Prostate gland (tissue), 2 donors: ENCODE results near the gene COX6B1. TPM values are rescaled to one million over a fixed set of nuclear protein-coding genes. Genes with fewer than 3 reads are reported as not detected.

ENCODE experiments used
- DNase-seq: peaks from one replicate; pipeline ENCODE4 v3.0.0-alpha.2; 2019; ENCODE audit warnings: low spot score
- H3K27ac ChIP-seq, 2 donors: fragments of 200-600 bp; sonication (generic); 2 replicates each; pipeline ENCODE4 v1.5.1; 2017 to 2019
- H3K27me3 ChIP-seq: fragments of 200-600 bp; sonication (generic); replicated peaks from 2 replicates; pipeline ENCODE4 v1.5.1; 2019; ENCODE audit not compliant: insufficient read depth
- H3K36me3 ChIP-seq, 2 donors: fragments of 200-600 bp; sonication (generic); 1 replicate in 1 of 2; 2 replicates in 1 of 2; pipeline versions ENCODE4 v1.5.1 to v1.8.1; 2017 to 2019
- H3K4me1 ChIP-seq: fragments of 200-600 bp; sonication (generic); replicated peaks from 2 replicates; pipeline ENCODE4 v1.5.1; 2019
- H3K4me3 ChIP-seq, 2 donors: fragments of 200-600 bp; sonication (generic); 2 replicates each; pipeline ENCODE4 v1.5.1; 2017 to 2019
- H3K9me3 ChIP-seq: fragments of 200-600 bp; sonication (generic); 2 replicates; pipeline ENCODE4 v1.5.1; 2017
- CTCF ChIP-seq, 4 experiments: fragments of 200-600 bp in 2 of 4; fragments of 450-650 bp in 2 of 4; sonication (generic) in 2 of 4; IDR thresholded peaks; 1 replicate in 3 of 4; 2 replicates in 1 of 4; pipeline ENCODE4 v1.5.1; 2016 to 2019; ENCODE audit warnings: antibody characterized with exemption in 4 of 4, mild to moderate bottlenecking in 2 of 4, moderate library complexity in 2 of 4
- POLR2A ChIP-seq: fragments of 450-650 bp; IDR thresholded peaks from one replicate; pipeline ENCODE4 v1.6.1; 2016; ENCODE audit warnings: antibody characterized with exemption, mild to moderate bottlenecking
- POLR2AphosphoS5 ChIP-seq: sonication (generic); formaldehyde crosslinking; IDR thresholded peaks from one replicate; pipeline ENCODE4 v1.6.1; 2017; ENCODE audit warnings: antibody characterized with exemption
- WGBS: methylation state at CpG from one replicate; pipeline ENCODE4 v1.1.5; 2018; 5-methylcytosine and 5-hydroxymethylcytosine counted together
- intact Hi-C: fragments of 100-400 bp; cut with DNase I; formaldehyde crosslinking; loops from one replicate; pipeline ENCODE4 v1.14.2; 2022
- total RNA-seq, 2 donors: library from RNA; depleted of rRNA; stranded (reverse); fragments of >200 nt; gene quantifications; one replicate each; pipeline ENCODE4 v1.1.0, GENCODE V29; 2016

Gene COX6B1
- total RNA-seq, 2 donors from 2014 or later: 334 to 665 TPM

GRCh38 chr19:35633727-35634440 lies 14.2 kb upstream of the COX6B1 start:
- intact Hi-C loops: no loop called here

GRCh38 chr19:35636651-35637050 lies 11.5 kb upstream of the COX6B1 start:
- no peaks in the 10 kb centered on the region for H3K27me3 ChIP-seq
- 93% methylated on average over 3 of the region's 3 CpGs for WGBS
- no peak overlapping the region for H3K4me3 ChIP-seq
- DNase-seq: no peak
- H3K27ac ChIP-seq: no peak overlapping the region
- H3K9me3 ChIP-seq: no peaks in the 10 kb centered on the region
- peaks cover 11 to 26% of the 10 kb centered on the region in 2 donors for H3K36me3 ChIP-seq
- TF ChIP-seq POLR2A (no peak), POLR2AphosphoS5 (no peak), CTCF (IDR thresholded peaks at IDR 0.05) (no peak)
- H3K4me1 ChIP-seq: no peaks in the 10 kb centered on the region
- intact Hi-C loops: no loop called here

More at GRCh38 chr19:35633727-35634440, 14.2 kb upstream of the COX6B1 start:
- H3K4me3 ChIP-seq: no peak overlapping the region
- no peaks in the 10 kb centered on the region for H3K27me3 ChIP-seq
- 89% methylated on average over 29 of the region's 29 CpGs for WGBS
- no peak overlapping the region for H3K27ac ChIP-seq
- no peaks in the 10 kb centered on the region for H3K9me3 ChIP-seq
- no peaks in the 10 kb centered on the region for H3K4me1 ChIP-seq
- TF ChIP-seq POLR2AphosphoS5: no peak
- TF ChIP-seq CTCF (IDR thresholded peaks at IDR 0.05): no peak
- no peak for TF ChIP-seq POLR2A
- peaks cover 11 to 38% of the 10 kb centered on the region in 2 donors for H3K36me3 ChIP-seq
- no peak for DNase-seq

GRCh38 chr19:35637165-35637564 lies 11.0 kb upstream of the COX6B1 start:
- Histone ChIP-seq H3K27ac (no peak overlapping the region), H3K4me3 (no peak overlapping the region), H3K4me1 (no peaks in the 10 kb centered on the region), H3K27me3 (no peaks in the 10 kb centered on the region), H3K36me3 (peaks cover 11 to 26% of the 10 kb centered on the region in 2 donors), H3K9me3 (no peaks in the 10 kb centered on the region)
- WGBS: 92% methylated on average over 25 of the region's 25 CpGs
- intact Hi-C loops: no loop called here
- DNase-seq: no peak
- TF ChIP-seq POLR2AphosphoS5: no peak
- TF ChIP-seq CTCF (IDR thresholded peaks at IDR 0.05): no peak
- no peak for TF ChIP-seq POLR2A

- no peak for DNase-seq
- TF ChIP-seq POLR2A (no peak), CTCF (IDR thresholded peaks at IDR 0.05) (no peak), POLR2AphosphoS5 (no peak)
- H3K27me3 ChIP-seq: no peaks in the 10 kb centered on the region
- no peaks in the 10 kb centered on the region for H3K9me3 ChIP-seq
- intact Hi-C loops: no loop called here
- no peak overlapping the region for H3K4me3 ChIP-seq
- H3K4me1 ChIP-seq: no peaks in the 10 kb centered on the region
- H3K27ac ChIP-seq: no peak overlapping the region
- 39% methylated on average over 6 of the region's 6 CpGs for WGBS
- H3K36me3 ChIP-seq: peaks cover 0 to 10% of the 10 kb centered on the region in 2 donors
Measured at GRCh38 chr19:35639321-35639639, 8.8 kb upstream of the COX6B1 start.

- Histone ChIP-seq H3K9me3 (no peaks in the 10 kb centered on the region), H3K4me1 (no peaks in the 10 kb centered on the region), H3K4me3 (no peak overlapping the region), H3K27ac (no peak overlapping the region), H3K36me3 (peaks cover 0 to 10% of the 10 kb centered on the region in 2 donors), H3K27me3 (no peaks in the 10 kb centered on the region)
- no peak for TF ChIP-seq CTCF (IDR thresholded peaks at IDR 0.05)
- intact Hi-C loops: no loop called here
- 82% methylated on average over 8 of the region's 8 CpGs for WGBS
- no peak for DNase-seq
Measured at GRCh38 chr19:35639863-35640262, 8.3 kb upstream of the COX6B1 start.
